GM23248 (cell line): ENCODE data around the gene PTPRF.

ENCODE experiments used
- EZH2 ChIP-seq: fragments of 200-600 bp; sonication (generic); IDR thresholded peaks from 2 replicates; pipeline ENCODE4 v1.6.1; 2018; ENCODE audit warnings: antibody characterized with exemption, mild to moderate bottlenecking; ENCODE audit not compliant: insufficient read depth, poor library complexity, severe bottlenecking
- EZH2phosphoT487 ChIP-seq: fragments of 200-600 bp; sonication (generic); IDR thresholded peaks from 2 replicates; pipeline ENCODE4 v1.6.1; 2018; ENCODE audit warnings: antibody characterized with exemption, moderate library complexity, mild to moderate bottlenecking, low read depth; ENCODE audit not compliant: insufficient read depth

GRCh38 chr1:43671626-43672330, 141.1 kb downstream of the PTPRF start:
- no peak for TF ChIP-seq EZH2phosphoT487
- TF ChIP-seq EZH2 = no peak
